Heart left ventricle (tissue), 13 donors: ENCODE results near the gene HOXC11.

Source experiments
- POLR2A ChIP-seq, 2 donors: fragments of 450-650 bp; IDR thresholded peaks; one replicate each; pipeline ENCODE4 v1.6.1; 2017; ENCODE audit warnings: antibody characterized with exemption in 2 of 2, mild to moderate bottlenecking in 2 of 2, moderate library complexity in 2 of 2
- TF ChIP-seq, protein P1 (sequence below), 12 donors: fragments of 200-600 bp; sonication (generic) in 4 of 12; IDR thresholded peaks; one replicate each; pipeline versions ENCODE4 v1.5.0 to v1.8.0; 2018 to 2022; ENCODE audit warnings: antibody characterized with exemption in 12 of 12, mild to moderate bottlenecking in 5 of 12
- donor health status: ischemic (EF 13 %, LVEDD 7.1; RV severe dilation, severe dysfunction).
- donor health status: DM: no; HTN: yes; CAD: no.
- donor health status: DM: no; HTN: no; CAD: no.
- donor health status: ischemic (EF 25% LVEDD 6.9; RV normal size, moderate dysfunction).
- donor health status: ischemic (EF 25% LVEDD 5.7; RV mildly dilated, moderate dysfunction).
- donor health status: ischemic (EF 35%, LVEDD 5.7; RV mildly dilated, moderate dysfunction).
- donor health status: nonischemic (EF 11% LVEDD 7.7; RV severe dilation, severe dysfunction).
- donor health status: DM: yes; HTN: yes; CAD: no.
- donor health status: PGD.
- donor health status: ischemic (EF 29% LVEDD 5.4; RV normal size, mild dysfunction).
- donor health status: nonischemic (EF 23%, LVEDD 6.1; RV moderate dilation, normal function).

DNA sequence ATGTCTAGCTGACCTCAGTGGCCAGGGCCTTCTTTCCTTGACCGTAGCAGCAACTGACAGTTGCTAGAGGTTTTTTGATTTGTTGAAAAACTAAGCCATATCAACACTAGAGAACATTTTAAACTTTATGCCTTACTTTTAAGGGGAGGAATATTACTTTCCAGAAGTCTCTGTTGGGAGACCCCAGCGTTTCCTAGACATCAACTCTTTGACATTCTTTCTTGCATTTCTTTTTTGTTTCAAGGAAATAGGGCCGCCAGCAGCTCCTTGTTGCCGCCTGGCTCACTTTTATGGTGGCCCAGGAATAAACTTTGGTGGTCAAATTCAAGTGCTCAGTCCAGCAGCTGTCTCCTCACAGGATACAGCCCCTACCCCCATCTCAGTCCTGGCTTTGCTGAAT, 2.5 kb upstream of the HOXC11 start:
- TF ChIP-seq, protein P1, sequence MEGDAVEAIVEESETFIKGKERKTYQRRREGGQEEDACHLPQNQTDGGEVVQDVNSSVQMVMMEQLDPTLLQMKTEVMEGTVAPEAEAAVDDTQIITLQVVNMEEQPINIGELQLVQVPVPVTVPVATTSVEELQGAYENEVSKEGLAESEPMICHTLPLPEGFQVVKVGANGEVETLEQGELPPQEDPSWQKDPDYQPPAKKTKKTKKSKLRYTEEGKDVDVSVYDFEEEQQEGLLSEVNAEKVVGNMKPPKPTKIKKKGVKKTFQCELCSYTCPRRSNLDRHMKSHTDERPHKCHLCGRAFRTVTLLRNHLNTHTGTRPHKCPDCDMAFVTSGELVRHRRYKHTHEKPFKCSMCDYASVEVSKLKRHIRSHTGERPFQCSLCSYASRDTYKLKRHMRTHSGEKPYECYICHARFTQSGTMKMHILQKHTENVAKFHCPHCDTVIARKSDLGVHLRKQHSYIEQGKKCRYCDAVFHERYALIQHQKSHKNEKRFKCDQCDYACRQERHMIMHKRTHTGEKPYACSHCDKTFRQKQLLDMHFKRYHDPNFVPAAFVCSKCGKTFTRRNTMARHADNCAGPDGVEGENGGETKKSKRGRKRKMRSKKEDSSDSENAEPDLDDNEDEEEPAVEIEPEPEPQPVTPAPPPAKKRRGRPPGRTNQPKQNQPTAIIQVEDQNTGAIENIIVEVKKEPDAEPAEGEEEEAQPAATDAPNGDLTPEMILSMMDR (IDR thresholded peaks at IDR 0.05), result no peak
- no peak for TF ChIP-seq POLR2A (IDR thresholded peaks at IDR 0.05)
